Kidney epithelial cell (primary cell): ENCODE data around the gene CLPTM1L. TPM values are rescaled to one million over a fixed set of nuclear protein-coding genes. Genes with fewer than 3 reads are reported as not detected.
"Not testable (repeated sequence)": the region's sequence is repeated elsewhere in the genome, so short reads cannot be mapped to it uniquely, and the experiment has no call there.

Source experiments
- DNase-seq: peaks from one replicate; pipeline ENCODE4 v3.0.0-alpha.2; 2010; ENCODE audit warnings: low read depth
- H3K27me3 ChIP-seq: 2 replicates; pipeline ENCODE4 v1.6.0; 2011; ENCODE audit warnings: low read length; ENCODE audit not compliant: control insufficient read depth, insufficient read depth
- H3K36me3 ChIP-seq: 2 replicates; pipeline ENCODE4 v1.5.1; 2011; ENCODE audit warnings: low read length; ENCODE audit not compliant: control insufficient read depth, insufficient read depth
- H3K4me3 ChIP-seq: 2 replicates; pipeline ENCODE4 v1.5.1; 2011; ENCODE audit warnings: low read depth, mild to moderate bottlenecking, control low read depth, low read length
- total RNA-seq: library from RNA; depleted of rRNA; stranded (reverse); fragments of >200 nt; gene quantifications from 2 replicates; pipeline ENCODE4 v1.2.3, GENCODE V29; 2015
- TF ChIP-seq, protein P1 (sequence below): IDR thresholded peaks from 2 replicates; pipeline ENCODE4 v1.5.1; 2011; ENCODE audit warnings: mild to moderate bottlenecking, moderate library complexity, low read length, control low read depth, inconsistent platforms; ENCODE audit not compliant: insufficient read depth, poor library complexity, severe bottlenecking

CLPTM1L gene
- total RNA-seq, 1 donor from 2014 or later: 159 TPM

DNA sequence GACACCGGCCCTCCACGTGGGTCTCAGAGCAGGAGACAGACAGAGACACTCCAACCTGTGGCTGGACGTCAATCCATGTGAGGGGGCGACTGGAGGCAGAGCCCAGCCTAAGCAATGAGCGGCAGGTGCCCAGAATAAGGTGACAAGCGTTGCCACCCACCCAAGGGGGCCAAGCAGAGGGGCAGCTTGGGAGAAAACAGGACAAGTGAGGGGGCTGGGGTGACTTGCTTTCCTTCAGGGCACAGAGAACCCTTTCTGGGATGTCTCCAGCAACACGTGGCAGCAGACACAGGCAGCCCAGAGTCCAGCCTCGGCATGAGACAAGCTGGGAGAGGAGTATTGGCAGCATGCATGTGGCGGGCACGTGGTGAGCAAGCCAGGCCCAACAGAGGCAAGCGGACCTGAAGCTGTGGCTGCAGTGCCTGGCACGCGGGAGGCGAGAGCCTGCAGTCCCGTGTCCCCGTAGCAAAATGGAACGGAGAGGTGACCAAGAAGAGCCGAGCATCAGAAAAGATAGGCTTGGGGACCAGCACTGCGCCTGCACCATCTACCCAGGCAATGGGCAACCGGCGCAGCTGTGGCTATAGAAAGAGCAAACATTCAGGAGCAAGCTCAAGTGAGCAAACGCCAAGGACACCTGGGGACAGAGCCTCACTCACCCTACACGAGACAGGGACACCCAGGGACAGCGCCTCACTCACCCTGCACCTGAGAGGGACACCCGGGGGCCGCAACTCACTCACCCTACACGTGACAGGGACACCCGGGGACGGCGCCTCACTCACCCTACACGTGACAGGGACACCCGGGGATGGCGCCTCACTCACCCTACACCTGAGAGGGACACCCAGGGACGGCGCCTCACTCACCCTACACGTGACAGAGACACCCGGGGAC lies 56.2 kb downstream of the CLPTM1L start:
- no peak for DNase-seq
- Histone ChIP-seq H3K36me3 (no peaks in the 10 kb centered on the region), H3K4me3 (no peak overlapping the region), H3K27me3 (peaks cover 3% of the 10 kb centered on the region)
- TF ChIP-seq, protein P1, sequence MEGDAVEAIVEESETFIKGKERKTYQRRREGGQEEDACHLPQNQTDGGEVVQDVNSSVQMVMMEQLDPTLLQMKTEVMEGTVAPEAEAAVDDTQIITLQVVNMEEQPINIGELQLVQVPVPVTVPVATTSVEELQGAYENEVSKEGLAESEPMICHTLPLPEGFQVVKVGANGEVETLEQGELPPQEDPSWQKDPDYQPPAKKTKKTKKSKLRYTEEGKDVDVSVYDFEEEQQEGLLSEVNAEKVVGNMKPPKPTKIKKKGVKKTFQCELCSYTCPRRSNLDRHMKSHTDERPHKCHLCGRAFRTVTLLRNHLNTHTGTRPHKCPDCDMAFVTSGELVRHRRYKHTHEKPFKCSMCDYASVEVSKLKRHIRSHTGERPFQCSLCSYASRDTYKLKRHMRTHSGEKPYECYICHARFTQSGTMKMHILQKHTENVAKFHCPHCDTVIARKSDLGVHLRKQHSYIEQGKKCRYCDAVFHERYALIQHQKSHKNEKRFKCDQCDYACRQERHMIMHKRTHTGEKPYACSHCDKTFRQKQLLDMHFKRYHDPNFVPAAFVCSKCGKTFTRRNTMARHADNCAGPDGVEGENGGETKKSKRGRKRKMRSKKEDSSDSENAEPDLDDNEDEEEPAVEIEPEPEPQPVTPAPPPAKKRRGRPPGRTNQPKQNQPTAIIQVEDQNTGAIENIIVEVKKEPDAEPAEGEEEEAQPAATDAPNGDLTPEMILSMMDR: no peak

DNA sequence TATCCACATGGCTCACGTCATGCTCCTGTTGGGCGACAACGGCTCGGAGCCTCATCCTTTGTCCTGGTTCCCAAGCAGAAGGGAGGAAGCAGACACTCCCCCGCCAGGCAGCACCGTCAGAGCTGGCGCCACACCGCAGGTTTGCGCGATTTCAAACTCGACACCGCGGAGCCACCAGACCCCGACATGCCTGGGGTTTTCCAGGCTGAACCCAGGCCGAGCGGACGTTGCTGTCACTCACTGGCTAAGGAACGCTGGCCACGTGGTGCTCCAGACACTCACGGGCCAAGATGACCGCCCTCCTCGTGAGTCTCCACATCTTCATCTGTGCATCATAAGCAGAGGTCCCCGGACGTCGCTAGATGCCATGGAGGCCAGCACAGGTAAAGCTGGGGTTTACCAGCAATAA lies 59.0 kb downstream of the CLPTM1L start:
- H3K4me3 ChIP-seq: no peak overlapping the region
- TF ChIP-seq, protein P1: no peak
- H3K36me3 ChIP-seq: no peaks in the 10 kb centered on the region
- no peaks in the 10 kb centered on the region for H3K27me3 ChIP-seq
- no peak for DNase-seq

DNA sequence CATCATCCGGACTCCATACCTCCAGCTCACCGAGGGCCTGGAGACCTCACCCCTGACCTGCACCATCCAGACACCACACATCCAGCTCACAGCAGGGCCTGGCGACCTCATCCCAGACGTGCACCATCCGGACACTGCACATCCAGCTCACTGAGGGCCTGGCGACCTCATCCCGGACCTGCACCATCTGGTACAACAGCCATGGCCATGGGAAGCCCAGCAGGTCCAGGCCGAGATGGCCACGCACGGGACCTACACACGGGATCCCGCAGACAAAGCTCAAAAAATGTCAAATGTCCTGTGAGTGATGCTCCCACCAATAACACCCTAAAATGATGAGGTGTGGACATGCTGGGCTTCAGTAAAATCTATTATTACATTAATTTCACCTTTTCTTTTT lies 59.8 kb downstream of the CLPTM1L start:
- Histone ChIP-seq H3K27me3 (no peaks in the 10 kb centered on the region), H3K36me3 (no peaks in the 10 kb centered on the region), H3K4me3 (no peak overlapping the region)
- TF ChIP-seq, protein P1: no peak
- DNase-seq: no peak

DNA sequence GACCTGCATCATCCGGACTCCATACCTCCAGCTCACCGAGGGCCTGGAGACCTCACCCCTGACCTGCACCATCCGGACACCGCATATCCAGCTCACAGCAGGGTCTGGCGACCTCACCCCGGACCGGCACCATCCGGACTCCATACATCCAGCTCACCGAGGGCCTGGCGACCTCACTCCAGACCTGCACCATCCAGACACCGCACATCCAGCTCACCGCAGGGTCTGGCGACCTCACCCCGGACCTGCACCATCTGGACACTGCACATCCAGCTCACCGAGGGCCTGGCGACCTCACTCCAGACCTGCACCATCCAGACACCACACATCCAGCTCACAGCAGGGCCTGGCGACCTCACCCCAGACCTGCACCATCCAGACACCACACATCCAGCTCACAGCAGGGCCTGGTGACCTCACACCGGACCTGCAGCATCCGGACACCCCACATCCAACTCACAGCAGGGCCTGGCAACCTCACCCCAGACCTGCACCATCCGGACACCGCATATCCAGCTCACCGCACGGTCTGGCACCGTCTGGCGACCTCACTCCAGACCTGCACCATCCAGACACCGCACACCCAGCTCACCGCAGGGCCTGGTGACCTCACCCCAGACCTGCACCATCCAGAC lies 60.4 kb downstream of the CLPTM1L start:
- DNase-seq, H3K27me3 ChIP-seq, H3K36me3 ChIP-seq, H3K4me3 ChIP-seq: not testable (repeated sequence)

DNA sequence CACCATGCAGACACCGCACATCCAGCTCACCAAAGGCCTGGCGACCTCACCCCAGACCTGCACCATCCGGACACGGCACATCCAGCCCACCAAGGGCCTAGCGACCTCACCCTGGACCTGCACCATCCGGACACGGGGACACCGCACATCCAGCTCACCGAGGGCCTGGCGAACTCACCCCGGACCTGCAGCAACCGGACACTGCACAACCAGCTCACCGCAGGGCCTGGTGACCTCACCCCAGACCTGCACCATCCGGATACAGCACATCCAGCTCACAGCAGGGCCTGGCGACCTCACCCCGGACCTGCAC lies 61.2 kb downstream of the CLPTM1L start:
- not testable (repeated sequence) for H3K4me3 ChIP-seq, DNase-seq, H3K36me3 ChIP-seq, H3K27me3 ChIP-seq

DNA sequence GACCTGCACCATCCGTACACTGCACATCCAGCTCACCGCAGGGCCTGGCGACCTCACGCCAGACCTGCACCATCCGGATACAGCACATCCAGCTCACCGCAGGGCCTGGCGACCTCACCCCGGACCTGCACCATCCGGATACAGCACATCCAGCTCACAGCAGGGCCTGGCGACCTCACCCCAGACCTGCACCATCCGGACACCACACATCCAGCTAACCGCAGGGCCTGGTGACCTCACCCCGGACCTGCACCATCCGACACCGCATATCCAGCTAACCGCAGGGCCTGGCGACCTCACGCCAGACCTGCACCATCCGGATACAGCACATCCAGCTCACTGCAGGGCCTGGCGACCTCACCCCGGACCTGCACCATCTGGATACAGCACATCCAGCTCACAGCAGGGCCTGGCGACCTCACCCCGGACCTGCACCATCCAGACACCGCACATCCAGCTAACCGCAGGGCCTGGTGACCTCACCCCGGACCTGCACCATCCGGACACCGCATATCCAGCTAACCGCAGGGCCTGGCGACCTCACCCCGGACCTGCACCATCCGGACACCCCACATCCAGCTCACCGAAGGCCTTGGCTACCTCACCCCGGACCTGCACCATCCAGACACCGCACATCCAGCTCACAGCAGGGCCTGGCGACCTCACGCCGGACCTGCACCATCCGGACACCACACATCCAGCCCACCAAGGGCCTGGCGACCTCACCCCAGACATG lies 61.7 kb downstream of the CLPTM1L start:
- H3K36me3 ChIP-seq, H3K27me3 ChIP-seq, H3K4me3 ChIP-seq, DNase-seq: not testable (repeated sequence)
